Measurements from ENCODE around the gene SCN4A.

DNA sequence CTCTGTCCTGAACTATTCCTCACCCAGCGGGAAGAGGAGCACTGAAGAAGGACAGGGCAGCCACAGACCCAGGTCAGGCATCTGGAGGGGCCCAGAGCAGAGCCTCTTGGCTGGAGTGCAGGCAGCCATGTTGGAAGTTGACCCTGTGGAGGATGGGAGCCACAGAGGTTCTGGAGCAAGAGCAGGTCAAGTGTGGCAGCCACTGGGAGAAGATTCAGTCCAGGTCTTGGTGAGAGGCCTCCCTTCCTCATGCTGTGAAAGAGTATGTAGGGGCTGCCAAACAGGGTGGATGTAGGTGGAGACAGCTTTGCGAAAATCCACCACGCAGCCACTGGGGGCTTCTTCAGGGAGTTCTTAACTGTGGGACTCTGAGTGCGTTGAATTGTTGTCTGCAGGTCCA lies 40.0 kb downstream of the SCN4A start:
- TF ChIP-seq, protein P1, sequence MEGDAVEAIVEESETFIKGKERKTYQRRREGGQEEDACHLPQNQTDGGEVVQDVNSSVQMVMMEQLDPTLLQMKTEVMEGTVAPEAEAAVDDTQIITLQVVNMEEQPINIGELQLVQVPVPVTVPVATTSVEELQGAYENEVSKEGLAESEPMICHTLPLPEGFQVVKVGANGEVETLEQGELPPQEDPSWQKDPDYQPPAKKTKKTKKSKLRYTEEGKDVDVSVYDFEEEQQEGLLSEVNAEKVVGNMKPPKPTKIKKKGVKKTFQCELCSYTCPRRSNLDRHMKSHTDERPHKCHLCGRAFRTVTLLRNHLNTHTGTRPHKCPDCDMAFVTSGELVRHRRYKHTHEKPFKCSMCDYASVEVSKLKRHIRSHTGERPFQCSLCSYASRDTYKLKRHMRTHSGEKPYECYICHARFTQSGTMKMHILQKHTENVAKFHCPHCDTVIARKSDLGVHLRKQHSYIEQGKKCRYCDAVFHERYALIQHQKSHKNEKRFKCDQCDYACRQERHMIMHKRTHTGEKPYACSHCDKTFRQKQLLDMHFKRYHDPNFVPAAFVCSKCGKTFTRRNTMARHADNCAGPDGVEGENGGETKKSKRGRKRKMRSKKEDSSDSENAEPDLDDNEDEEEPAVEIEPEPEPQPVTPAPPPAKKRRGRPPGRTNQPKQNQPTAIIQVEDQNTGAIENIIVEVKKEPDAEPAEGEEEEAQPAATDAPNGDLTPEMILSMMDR (IDR thresholded peaks at IDR 0.05; ENCODE audit: borderline replicate concordance, extremely low read depth, low read length, poor library complexity, severe bottlenecking): no peak
- no peak for TF ChIP-seq EZH2 (IDR thresholded peaks at IDR 0.05; ENCODE audit: borderline replicate concordance, low read depth, low read length, severe bottlenecking)

All from DND-41 (cell line).